Liver (tissue), 9 donors: ENCODE measurements around the gene ATP2B3. TPM values are rescaled to one million over a fixed set of nuclear protein-coding genes. Genes with fewer than 3 reads are reported as not detected.

ENCODE experiments used
- DNase-seq: peaks from one replicate; pipeline ENCODE4 v3.0.0-alpha.2; 2017; ENCODE audit warnings: low spot score
- H3K27ac ChIP-seq, 2 donors: one replicate each; pipeline ENCODE4 v1.7.0; 2013; ENCODE audit warnings: inconsistent platforms in 2 of 2, low read length in 2 of 2, control low read depth in 1 of 2, low read depth in 1 of 2, mild to moderate bottlenecking in 1 of 2
- H3K27me3 ChIP-seq, 4 donors: one replicate each; pipeline versions ENCODE4 v1.6.1 to v1.7.0; 2013; ENCODE audit warnings: low read length in 3 of 4, inconsistent platforms in 1 of 4, mild to moderate bottlenecking in 1 of 4, moderate library complexity in 1 of 4; ENCODE audit not compliant: control insufficient read depth in 4 of 4, insufficient read depth in 4 of 4
- H3K36me3 ChIP-seq, 4 donors: one replicate each; pipeline versions ENCODE4 v1.6.1 to v1.7.0; 2013; ENCODE audit warnings: low read length in 3 of 4, mild to moderate bottlenecking in 3 of 4, low read depth in 1 of 4, moderate library complexity in 1 of 4; ENCODE audit not compliant: control insufficient read depth in 4 of 4, insufficient read depth in 3 of 4
- H3K4me1 ChIP-seq, 4 donors: one replicate each; pipeline versions ENCODE4 v1.6.1 to v1.7.0; 2013; ENCODE audit warnings: low read length in 3 of 4, mild to moderate bottlenecking in 3 of 4, moderate library complexity in 1 of 4; ENCODE audit not compliant: control insufficient read depth in 4 of 4, insufficient read depth in 4 of 4
- H3K4me3 ChIP-seq, 3 donors: one replicate each; pipeline versions ENCODE4 v1.6.1 to v1.7.0; 2013; ENCODE audit warnings: low read length in 3 of 3, control low read depth in 1 of 3, low read depth in 1 of 3, mild to moderate bottlenecking in 1 of 3
- H3K9ac ChIP-seq, 2 donors: one replicate each; pipeline ENCODE4 v1.7.0; 2013; ENCODE audit warnings: low read length in 2 of 2, mild to moderate bottlenecking in 2 of 2, moderate library complexity in 2 of 2, control low read depth in 1 of 2, low read depth in 1 of 2
- H3K9me3 ChIP-seq, 4 donors: one replicate each; pipeline versions ENCODE4 v1.6.1 to v1.7.0; 2013; ENCODE audit warnings: low read length in 3 of 4; ENCODE audit not compliant: control insufficient read depth in 4 of 4
- EGR1 ChIP-seq, 2 donors: IDR thresholded peaks; 2 replicates each; pipeline ENCODE4 v1.6.1; 2016 to 2018; ENCODE audit warnings: antibody characterized with exemption in 2 of 2, low read depth in 2 of 2
- FOXA1 ChIP-seq: IDR thresholded peaks from 2 replicates; pipeline ENCODE4 v1.6.1; 2016; ENCODE audit warnings: antibody characterized with exemption
- FOXA2 ChIP-seq: IDR thresholded peaks from 2 replicates; pipeline ENCODE4 v1.6.1; 2016; ENCODE audit warnings: antibody characterized with exemption
- HNF4A ChIP-seq, 2 donors: conservative IDR thresholded peaks; 2 replicates each; pipeline ENCODE4 v1.6.1; 2016; ENCODE audit warnings: antibody characterized with exemption in 2 of 2, mild to moderate bottlenecking in 2 of 2
- HNF4G ChIP-seq: IDR thresholded peaks from 2 replicates; pipeline ENCODE4 v1.6.1; 2016; ENCODE audit warnings: antibody characterized with exemption
- JUND ChIP-seq, 2 donors: IDR thresholded peaks; 2 replicates each; pipeline ENCODE4 v1.6.1; 2016; ENCODE audit warnings: antibody characterized with exemption in 2 of 2
- MAX ChIP-seq: IDR thresholded peaks from 2 replicates; pipeline ENCODE4 v1.6.1; 2016; ENCODE audit warnings: antibody characterized with exemption
- NR2F2 ChIP-seq: IDR thresholded peaks from 2 replicates; pipeline ENCODE4 v1.6.1; 2016; ENCODE audit warnings: antibody characterized with exemption
- RAD21 ChIP-seq, 2 donors: IDR thresholded peaks; 2 replicates each; pipeline ENCODE4 v1.6.1; 2016; ENCODE audit warnings: antibody characterized with exemption in 2 of 2, mild to moderate bottlenecking in 2 of 2
- REST ChIP-seq: IDR thresholded peaks from 2 replicates; pipeline ENCODE4 v1.6.1; 2016; ENCODE audit warnings: antibody characterized with exemption, mild to moderate bottlenecking
- RXRA ChIP-seq, 2 donors: IDR thresholded peaks; 2 replicates each; pipeline ENCODE4 v1.6.1; 2017 to 2018; ENCODE audit warnings: antibody characterized with exemption in 2 of 2, mild to moderate bottlenecking in 1 of 2
- SP1 ChIP-seq: IDR thresholded peaks from 2 replicates; pipeline ENCODE4 v1.6.1; 2018; ENCODE audit warnings: antibody characterized with exemption, mild to moderate bottlenecking
- TAF1 ChIP-seq: conservative IDR thresholded peaks from 2 replicates; pipeline ENCODE4 v1.6.1; 2016; ENCODE audit warnings: antibody characterized with exemption, mild to moderate bottlenecking
- YY1 ChIP-seq: IDR thresholded peaks from 2 replicates; pipeline ENCODE4 v1.6.1; 2016; ENCODE audit warnings: antibody characterized with exemption, mild to moderate bottlenecking
- ZBTB33 ChIP-seq: IDR thresholded peaks from 2 replicates; pipeline ENCODE4 v1.6.1; 2016; ENCODE audit warnings: antibody characterized with exemption
- WGBS: extraction: QIAGEN DNeasy Blood & Tissue Kit; methylation state at CpG from one replicate; pipeline ENCODE4 v1.1.7; 2013; 5-methylcytosine and 5-hydroxymethylcytosine counted together
- polyA plus RNA-seq, 2 donors: library from polyadenylated mRNA; stranded (reverse) in 1 of 2; unstranded in 1 of 2; fragments of 200-250 nt in 1 of 2; fragments of >200 nt in 1 of 2; fragmentation: Nextera tagmentation in 1 of 2; extraction: Ambion mirVana in 1 of 2; gene quantifications; one replicate each; pipeline versions ENCODE4 v1.2.1 to v1.2.3, GENCODE V29; 2013 to 2015
- total RNA-seq, 2 donors: library from RNA; depleted of rRNA; stranded (reverse); fragments of >200 nt; gene quantifications; one replicate each; pipeline ENCODE4 v1.2.3, GENCODE V29; 2014
- TF ChIP-seq, protein P1 (sequence below): IDR thresholded peaks from 2 replicates; pipeline ENCODE4 v1.6.1; 2016; ENCODE audit warnings: antibody characterized with exemption
- donor health status: healthy.
- donor health status: healthy.
- donor health status: healthy.
- donor health status: healthy.
- donor health status: healthy.

The ATP2B3 gene
- total and polyA plus RNA-seq, 4 donors, result not detected

DNA sequence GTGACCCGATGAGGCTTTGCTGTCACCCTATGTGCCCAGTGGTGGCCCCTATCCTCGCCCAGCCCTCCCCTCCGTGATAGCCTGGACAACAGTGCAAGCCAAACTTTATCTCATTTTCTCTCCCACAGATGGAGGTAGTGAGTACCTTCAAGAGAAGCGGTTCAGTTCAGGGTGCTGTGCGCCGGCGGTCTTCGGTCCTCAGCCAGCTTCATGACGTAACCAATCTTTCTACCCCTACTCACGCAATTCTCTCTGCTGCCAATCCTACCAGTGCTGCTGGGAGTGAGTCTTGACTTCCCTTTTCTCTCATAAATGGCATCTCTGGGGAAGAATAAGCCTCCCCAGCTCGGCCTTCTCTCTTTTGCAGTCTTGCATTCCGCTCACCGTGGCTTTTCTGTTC lies 52.0 kb downstream of the ATP2B3 start (continued):
- TF ChIP-seq EGR1 (IDR thresholded peaks at IDR 0.05; ENCODE audit: low read depth in 2 of 2), result no peak
- TF ChIP-seq YY1, result no peak

DNA sequence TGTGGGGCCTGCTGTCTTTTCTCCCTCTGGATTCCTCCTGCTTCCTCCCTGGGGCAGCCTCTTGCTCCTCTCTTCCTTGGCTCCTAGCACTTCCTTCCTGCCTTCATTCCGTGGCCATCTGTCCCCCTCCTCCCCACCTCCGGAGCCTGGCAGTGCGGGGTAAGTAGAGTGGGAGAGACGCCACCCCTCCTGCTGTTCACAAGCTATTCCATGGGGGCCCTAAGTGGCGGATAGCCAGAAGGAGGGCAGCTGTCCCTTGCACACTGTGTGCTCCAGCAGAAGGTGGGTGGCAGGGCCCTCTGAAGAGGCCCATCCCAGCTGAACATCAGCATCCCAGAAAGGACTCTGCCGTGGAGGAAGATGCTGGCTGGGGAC lies 54.1 kb downstream of the ATP2B3 start:
- no peaks in the 10 kb centered on the region for H3K27me3 ChIP-seq

GRCh38 chrX:153572601-153573000 lies 55.2 kb downstream of the ATP2B3 start:
- Histone ChIP-seq H3K9ac (no peak overlapping the region), H3K27ac (no peak overlapping the region), H3K4me3 (no peak overlapping the region), H3K36me3 (no peaks in the 10 kb centered on the region), H3K27me3 (no peaks in the 10 kb centered on the region), H3K4me1 (no peaks in the 10 kb centered on the region), H3K9me3 (no peaks in the 10 kb centered on the region)
- no peak for DNase-seq
- TF ChIP-seq, protein P1, sequence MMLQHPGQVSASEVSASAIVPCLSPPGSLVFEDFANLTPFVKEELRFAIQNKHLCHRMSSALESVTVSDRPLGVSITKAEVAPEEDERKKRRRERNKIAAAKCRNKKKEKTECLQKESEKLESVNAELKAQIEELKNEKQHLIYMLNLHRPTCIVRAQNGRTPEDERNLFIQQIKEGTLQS, result no peak
- no peak for TF ChIP-seq JUND (IDR thresholded peaks at IDR 0.05)
- TF ChIP-seq MAX, result no peak
- TF ChIP-seq SP1, result no peak
- no peak for TF ChIP-seq RXRA (IDR thresholded peaks at IDR 0.05)
- TF ChIP-seq FOXA1, result no peak
- 94% methylated on average over 10 of the region's 10 CpGs for WGBS

More for the DNA sequence above, 54.1 kb downstream of the ATP2B3 start:
- Histone ChIP-seq H3K4me3 (no peak overlapping the region), H3K4me1 (no peaks in the 10 kb centered on the region), H3K9me3 (no peaks in the 10 kb centered on the region), H3K27ac (no peak overlapping the region), H3K36me3 (no peaks in the 10 kb centered on the region), H3K9ac (no peak overlapping the region)
- WGBS, result 80% methylated on average over 6 of the region's 6 CpGs
- no peak for DNase-seq
- TF ChIP-seq RXRA (IDR thresholded peaks at IDR 0.05) (no peak), NR2F2 (no peak), FOXA2 (no peak), TAF1 (no peak), EGR1 (IDR thresholded peaks at IDR 0.05; ENCODE audit: low read depth in 2 of 2) (no peak), FOXA1 (no peak), HNF4G (no peak), REST (no peak)
- TF ChIP-seq, protein P1, result no peak

GRCh38 chrX:153573984-153574383 lies 56.5 kb downstream of the ATP2B3 start:
- Histone ChIP-seq H3K36me3 (no peaks in the 10 kb centered on the region), H3K27me3 (no peaks in the 10 kb centered on the region), H3K4me1 (no peaks in the 10 kb centered on the region), H3K27ac (no peak overlapping the region), H3K9ac (no peak overlapping the region), H3K4me3 (no peak overlapping the region), H3K9me3 (no peaks in the 10 kb centered on the region)
- DNase-seq, result no peak
- 91% methylated on average over 4 of the region's 4 CpGs for WGBS
- no peak for TF ChIP-seq FOXA2
- TF ChIP-seq FOXA1, result no peak
- TF ChIP-seq TAF1, result no peak
- no peak for TF ChIP-seq HNF4A (conservative IDR thresholded peaks at IDR 0.05)
- TF ChIP-seq ZBTB33, result no peak
- TF ChIP-seq NR2F2, result no peak
- no peak for TF ChIP-seq REST
- TF ChIP-seq RAD21 (IDR thresholded peaks at IDR 0.05), result no peak
